NB4 (cell line): ENCODE measurements around the gene TMEM273.

Source experiments
- DNase-seq: peaks from one replicate; pipeline ENCODE4 v3.0.0; 2010; ENCODE audit warnings: low read depth
- H3K4me3 ChIP-seq: one replicate; pipeline ENCODE4 v1.5.1; 2011; ENCODE audit warnings: mild to moderate bottlenecking, low read depth, low read length, moderate library complexity
- MAX ChIP-seq: IDR thresholded peaks from 2 replicates; pipeline ENCODE4 v1.6.1; 2011; ENCODE audit warnings: low read depth, low read length
- MYC ChIP-seq: IDR thresholded peaks from 2 replicates; pipeline ENCODE4 v1.6.1; 2011; ENCODE audit warnings: low read depth, low read length
- POLR2A ChIP-seq: IDR thresholded peaks from 2 replicates; pipeline ENCODE4 v1.6.1; 2011; ENCODE audit warnings: mild to moderate bottlenecking; ENCODE audit not compliant: insufficient read length; ENCODE audit errors: extremely low read depth
- TF ChIP-seq, protein P1 (sequence below): IDR thresholded peaks from one replicate; pipeline ENCODE4 v1.5.1; 2012; ENCODE audit warnings: low read depth, low read length

The TMEM273 gene

DNA sequence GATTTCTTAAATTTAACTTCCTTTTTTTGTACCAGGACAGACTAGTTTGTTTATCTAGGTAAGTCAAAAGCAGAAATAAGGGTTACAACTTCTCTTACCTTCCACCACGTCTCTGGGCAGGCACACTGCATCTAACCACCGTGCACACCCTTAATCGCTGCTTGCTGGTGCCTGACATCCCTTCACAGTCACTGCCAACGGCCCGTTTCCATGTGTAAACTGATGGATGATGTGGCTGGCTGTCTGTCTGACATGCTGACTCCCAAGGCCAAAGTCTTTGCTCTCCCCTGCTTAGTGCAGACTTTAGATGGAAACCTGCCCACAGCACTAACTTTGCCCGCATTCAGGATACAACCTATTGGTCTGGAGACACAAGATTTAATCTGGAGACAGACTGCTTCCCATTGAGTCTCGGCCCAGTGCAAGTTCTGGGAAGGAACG lies 1.1 kb downstream of the TMEM273 start:
- no peak overlapping the region for H3K4me3 ChIP-seq

GRCh38 chr10:49186613-49187012 lies 1.6 kb downstream of the TMEM273 start:
- no peak for TF ChIP-seq MAX
- TF ChIP-seq, protein P1, sequence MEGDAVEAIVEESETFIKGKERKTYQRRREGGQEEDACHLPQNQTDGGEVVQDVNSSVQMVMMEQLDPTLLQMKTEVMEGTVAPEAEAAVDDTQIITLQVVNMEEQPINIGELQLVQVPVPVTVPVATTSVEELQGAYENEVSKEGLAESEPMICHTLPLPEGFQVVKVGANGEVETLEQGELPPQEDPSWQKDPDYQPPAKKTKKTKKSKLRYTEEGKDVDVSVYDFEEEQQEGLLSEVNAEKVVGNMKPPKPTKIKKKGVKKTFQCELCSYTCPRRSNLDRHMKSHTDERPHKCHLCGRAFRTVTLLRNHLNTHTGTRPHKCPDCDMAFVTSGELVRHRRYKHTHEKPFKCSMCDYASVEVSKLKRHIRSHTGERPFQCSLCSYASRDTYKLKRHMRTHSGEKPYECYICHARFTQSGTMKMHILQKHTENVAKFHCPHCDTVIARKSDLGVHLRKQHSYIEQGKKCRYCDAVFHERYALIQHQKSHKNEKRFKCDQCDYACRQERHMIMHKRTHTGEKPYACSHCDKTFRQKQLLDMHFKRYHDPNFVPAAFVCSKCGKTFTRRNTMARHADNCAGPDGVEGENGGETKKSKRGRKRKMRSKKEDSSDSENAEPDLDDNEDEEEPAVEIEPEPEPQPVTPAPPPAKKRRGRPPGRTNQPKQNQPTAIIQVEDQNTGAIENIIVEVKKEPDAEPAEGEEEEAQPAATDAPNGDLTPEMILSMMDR = no peak
- no peak for TF ChIP-seq POLR2A
- TF ChIP-seq MYC = no peak
- DNase-seq = no peak

More for the DNA sequence above, 1.1 kb downstream of the TMEM273 start:
- TF ChIP-seq MYC = no peak
- TF ChIP-seq, protein P1 = no peak
- no peak for TF ChIP-seq POLR2A
- no peak for TF ChIP-seq MAX
- DNase-seq = no peak

GRCh38 chr10:49185213-49185612 lies 3.0 kb downstream of the TMEM273 start:
- H3K4me3 ChIP-seq = no peak overlapping the region
- no peak for TF ChIP-seq POLR2A
- no peak for TF ChIP-seq MAX
- TF ChIP-seq MYC = no peak
- TF ChIP-seq, protein P1 = no peak
- no peak for DNase-seq

More at GRCh38 chr10:49186613-49187012, 1.6 kb downstream of the TMEM273 start:
- H3K4me3 ChIP-seq = no peak overlapping the region

DNA sequence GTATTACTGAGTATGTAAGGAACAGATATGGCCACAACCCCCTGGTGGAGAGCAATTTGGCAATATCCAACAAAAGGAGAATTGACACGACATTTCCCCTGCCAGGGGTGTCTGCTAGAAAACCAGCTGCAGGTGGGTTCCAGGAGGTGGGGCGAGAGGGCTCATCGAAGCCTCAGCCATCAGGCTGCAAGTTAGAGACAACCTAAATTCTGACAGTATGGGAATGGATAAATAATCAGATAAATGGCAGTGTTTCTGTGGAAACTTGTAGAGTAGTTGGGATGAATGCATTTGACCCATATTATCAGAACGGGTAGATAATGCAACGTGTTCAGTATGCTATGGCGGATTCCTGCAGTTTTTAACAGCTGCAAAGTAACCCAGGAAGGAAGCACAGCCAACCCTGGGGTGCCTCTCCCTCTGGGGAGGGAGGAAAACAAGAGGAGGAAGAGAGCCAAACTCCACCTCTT lies 3.5 kb downstream of the TMEM273 start:
- peak; percentile 50 for DNase-seq
- TF ChIP-seq MYC (no peak), MAX (peak; percentile 52; the same call in 1 of the 2 replicates)
- no peak overlapping the region for H3K4me3 ChIP-seq

- TF ChIP-seq MYC = peak; percentile 51
- TF ChIP-seq MAX = peak; percentile 89
- no peak for TF ChIP-seq POLR2A
- H3K4me3 ChIP-seq = no peak overlapping the region
- DNase-seq = peak; percentile 57
These were observed 4.3 kb downstream of the TMEM273 start for GRCh38 chr10:49183596-49184542.

GRCh38 chr10:49182776-49183175 lies 5.4 kb downstream of the TMEM273 start:
- H3K4me3 ChIP-seq = no peak overlapping the region
- TF ChIP-seq, protein P1 = no peak
- TF ChIP-seq MAX (no peak), POLR2A (no peak), MYC (no peak)
- no peak for DNase-seq
